Cardiac septum (tissue), 1 donor: Measurements from ENCODE around the gene PIP4K2C. TPM values are rescaled to one million over a fixed set of nuclear protein-coding genes. Genes with fewer than 3 reads are reported as not detected.
"Not testable (repeated sequence)": the region's sequence is repeated elsewhere in the genome, so short reads cannot be mapped to it uniquely, and the experiment has no call there.

Experiments used
- DNase-seq: peaks from one replicate; pipeline ENCODE4 v3.0.0-alpha.2; 2020; ENCODE audit warnings: low spot score
- intact Hi-C: fragments of 100-400 bp; cut with DNase I; formaldehyde crosslinking; loops from one replicate; pipeline ENCODE4 v1.14.0; 2022
- total RNA-seq: library from RNA; stranded (reverse); fragmentation: NEBNext Ultra II Directional; extraction: Animal tissue kit (Norgen Biotek cat#: 25700); gene quantifications from one replicate; pipeline ENCODE4 v1.2.1, GENCODE V29; 2021
- donor health status: DM: no; HTN: no; CAD: no.

Gene PIP4K2C
- total RNA-seq, 1 donor from 2014 or later: 17.9 TPM

GRCh38 chr12:57582440-57582839 is 8.6 kb upstream of the PIP4K2C start:
- DNase-seq: no peak
- intact Hi-C loops: no loop called here

GRCh38 chr12:57583008-57583831 is 7.8 kb upstream of the PIP4K2C start:
- intact Hi-C loops: loop anchor here (1.0 kb wide), 1 partner anchor 39 kb away; no protein-coding TSS in a partner anchor
- DNase-seq: no peak

- no peak for DNase-seq
- intact Hi-C loops: no loop called here
Measured at GRCh38 chr12:57584050-57584449, 6.9 kb upstream of the PIP4K2C start.

GRCh38 chr12:57584690-57585089 is 6.3 kb upstream of the PIP4K2C start:
- intact Hi-C loops: no loop called here
- no peak for DNase-seq

- no peak for DNase-seq
- intact Hi-C loops: no loop called here
Measured at GRCh38 chr12:57585156-57585555, 5.8 kb upstream of the PIP4K2C start.

GRCh38 chr12:57586128-57586527 is 4.9 kb upstream of the PIP4K2C start:
- DNase-seq: no peak
- intact Hi-C loops: no loop called here

GRCh38 chr12:57586832-57587429 is 4.1 kb upstream of the PIP4K2C start:
- no peak for DNase-seq
- intact Hi-C loops: no loop called here

- intact Hi-C loops, DNase-seq: not testable (repeated sequence)
Measured at GRCh38 chr12:57588951-57589610, 1.9 kb upstream of the PIP4K2C start.

GRCh38 chr12:57590479-57590863 is 521 bp upstream of the PIP4K2C start:
- intact Hi-C loops: no loop called here
- no peak for DNase-seq

GRCh38 chr12:57591782-57592325 is 862 bp downstream of the PIP4K2C start:
- intact Hi-C loops: no loop called here

GRCh38 chr12:57592551-57593165 is 1.7 kb downstream of the PIP4K2C start:
- intact Hi-C loops: no loop called here
- no peak for DNase-seq

More at GRCh38 chr12:57591782-57592325, 862 bp downstream of the PIP4K2C start:
- no peak for DNase-seq

- intact Hi-C loops: no loop called here
- DNase-seq: no peak
Measured at GRCh38 chr12:57593187-57593586, 2.2 kb downstream of the PIP4K2C start.

- no peak for DNase-seq
- intact Hi-C loops: no loop called here
Measured at GRCh38 chr12:57600395-57600794, 9.4 kb downstream of the PIP4K2C start.

- intact Hi-C loops: no loop called here
- DNase-seq: no peak
Measured at GRCh38 chr12:57602544-57602943, 11.6 kb downstream of the PIP4K2C start.

GRCh38 chr12:57603324-57603723 is 12.3 kb downstream of the PIP4K2C start:
- DNase-seq: no peak
- intact Hi-C loops: no loop called here

GRCh38 chr12:57603815-57604453 is 12.9 kb downstream of the PIP4K2C start:
- intact Hi-C loops: no loop called here
- DNase-seq: no peak

GRCh38 chr12:57604454-57604991 is 13.5 kb downstream of the PIP4K2C start, which contains the start of gene DTX3:
Gene DTX3 (plus strand): TSS chr12:57604824. CDS start chr12:57606518, 1,694 bp downstream.
- no peak for DNase-seq

GRCh38 chr12:57604992-57605810 is 14.2 kb downstream of the PIP4K2C start:
- DNase-seq: no peak
- intact Hi-C loops: no loop called here

More at GRCh38 chr12:57604454-57604991, 13.5 kb downstream of the PIP4K2C start, which contains the start of gene DTX3:
- intact Hi-C loops: no loop called here
